ENCODE results near the gene GGA1. TPM values are rescaled to one million over a fixed set of nuclear protein-coding genes. Genes with fewer than 3 reads are reported as not detected.
"Not testable (repeated sequence)": the region's sequence is repeated elsewhere in the genome, so short reads cannot be mapped to it uniquely, and the experiment has no call there.

Gene GGA1
- total and polyA plus RNA-seq, 2 of the 4 experiments (the other 2 are of a cell fraction): 17.2 to 48.5 TPM

- H3K79me1 ChIP-seq (ENCODE audit: low read depth in 1 of 2, low read length in 2 of 2); H2BK20ac ChIP-seq (ENCODE audit: low read depth, low read length); H3K4ac ChIP-seq (ENCODE audit: low read depth, low read length); H3K18ac ChIP-seq (ENCODE audit: low read depth, low read length); H3K9me3 ChIP-seq (ENCODE audit: control insufficient read depth, insufficient read depth, low read length); H3K56ac ChIP-seq (ENCODE audit: extremely low read depth, insufficient read depth, low read length); intact Hi-C loops (cut with micrococcal nuclease); POLR2A ChIA-PET (ENCODE audit: unreplicated experiment); ATAC-seq (ENCODE audit: low read depth); H3K4me1 ChIP-seq (ENCODE audit: control insufficient read depth, insufficient read depth, low read length); H3K9me1 ChIP-seq (ENCODE audit: insufficient read depth, low read length); H3K9ac ChIP-seq (ENCODE audit: low read depth, low read length); H3K23ac ChIP-seq (ENCODE audit: low read depth, low read length); H3K27ac ChIP-seq (ENCODE audit: insufficient read depth, low read length); H2BK120ac ChIP-seq (ENCODE audit: low read depth, low read length); H4K8ac ChIP-seq (ENCODE audit: low read depth in 2 of 2, low read length in 2 of 2); H4K20me1 ChIP-seq (ENCODE audit: insufficient read depth, low read length); H2AK5ac ChIP-seq (ENCODE audit: low read depth, low read length); H2BK5ac ChIP-seq (ENCODE audit: low read depth, low read length, poor library complexity, severe bottlenecking); H2AK9ac ChIP-seq (replicated peaks; ENCODE audit: low read depth, low read length, poor library complexity); H3K14ac ChIP-seq (replicated peaks; ENCODE audit: low read depth, low read length); H2AFZ ChIP-seq (replicated peaks; ENCODE audit: low read length, poor library complexity); H3K4me3 ChIP-seq (ENCODE audit: insufficient read depth, low read depth, low read length); H4K5ac ChIP-seq (ENCODE audit: low read depth, low read length); H3K36me3 ChIP-seq (ENCODE audit: control insufficient read depth, insufficient read depth, low read length); H4K91ac ChIP-seq (ENCODE audit: insufficient read depth, low read depth, low read length); dilution Hi-C loops (cut with HindIII; ENCODE audit: low sequenced_read_pairs, unreplicated experiment); DNase-seq; in situ Hi-C loops (cut with MboI; ENCODE audit: low sequenced_read_pairs); H2BK15ac ChIP-seq (ENCODE audit: low read depth, low read length); H3K4me2 ChIP-seq (ENCODE audit: low read depth, low read length); BruUV-seq (replicated peaks): not testable (repeated sequence)
- CTCF ChIA-PET: interaction anchor here (0.6 to 0.7 kb wide), 2 partner anchors 16 to 47 kb away, joined by 3 read pairs; no protein-coding TSS in a partner anchor
- WGBS, 2 experiments (ENCODE audit: extremely low coverage in 2 of 2, insufficient read length in 1 of 2): no CpG with 5 or more reads among the region's 6 CpGs
- peaks cover 20% of the 10 kb centered on the region for H3K27me3 ChIP-seq (ENCODE audit: control insufficient read depth, insufficient read depth, low read length)
Observed at GRCh38 chr22:37591081-37591480, 17.6 kb upstream of the GGA1 start.

Data from IMR-90 (cell line).